T1000 (cell line): Measurements from ENCODE around the gene CNN3.

Source experiments
- DNase-seq: peaks from one replicate; lab custom pipeline; 2025; ENCODE audit warnings: mixed read lengths; lab: John Stamatoyannopoulos, UW

Gene CNN3

DNA sequence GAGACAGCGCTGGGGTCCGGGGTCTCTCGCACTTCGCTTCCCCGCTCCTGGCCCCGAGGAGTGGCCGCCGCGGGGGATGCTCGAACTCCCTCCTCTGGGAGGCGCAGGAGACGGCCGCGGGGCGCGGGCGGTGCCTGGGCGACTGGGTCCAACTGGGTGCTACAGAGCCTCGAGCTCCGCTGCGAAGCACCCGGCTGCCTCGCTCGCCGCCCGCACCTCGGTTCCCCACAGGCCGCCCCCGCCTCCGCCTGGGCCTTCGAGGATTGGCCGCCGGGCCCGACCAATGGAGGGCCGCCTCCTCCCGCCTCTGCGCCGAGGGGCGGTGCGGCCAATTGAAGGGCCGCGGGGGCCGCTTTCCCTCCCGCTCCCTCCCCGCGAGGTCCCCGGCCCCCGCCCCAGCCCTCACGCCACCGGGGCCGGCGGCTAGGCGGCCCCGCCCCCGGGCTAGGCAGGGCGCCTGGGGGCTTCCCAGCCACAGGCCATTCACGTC is at the start of gene CNN3:
Gene CNN3 (minus strand): TSS at position 196 of the 490 bp plus-strand sequence. CDS start 216 bp downstream, outside the sequence.
- DNase-seq = peak; percentile 93

DNA sequence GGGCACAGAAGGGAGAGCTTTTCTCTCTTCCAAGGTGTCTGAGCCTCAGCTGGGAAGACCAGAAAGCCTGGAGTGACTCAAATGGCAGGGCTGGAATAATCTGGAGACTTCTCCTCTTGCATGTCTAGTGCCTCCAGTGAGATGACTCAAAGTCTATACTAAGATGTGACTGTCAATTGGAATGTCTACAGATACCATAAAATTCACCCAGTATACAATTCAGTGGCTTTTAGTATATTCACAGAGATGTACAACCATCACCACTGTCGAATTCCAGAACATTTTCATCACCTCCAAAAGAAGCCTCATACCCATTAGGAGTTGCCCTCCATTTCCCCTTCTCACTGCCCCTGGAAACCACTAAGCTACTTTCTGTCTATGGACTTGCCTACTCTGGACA is 47.9 kb upstream of the CNN3 start:
- peak; percentile 39 for DNase-seq

DNA sequence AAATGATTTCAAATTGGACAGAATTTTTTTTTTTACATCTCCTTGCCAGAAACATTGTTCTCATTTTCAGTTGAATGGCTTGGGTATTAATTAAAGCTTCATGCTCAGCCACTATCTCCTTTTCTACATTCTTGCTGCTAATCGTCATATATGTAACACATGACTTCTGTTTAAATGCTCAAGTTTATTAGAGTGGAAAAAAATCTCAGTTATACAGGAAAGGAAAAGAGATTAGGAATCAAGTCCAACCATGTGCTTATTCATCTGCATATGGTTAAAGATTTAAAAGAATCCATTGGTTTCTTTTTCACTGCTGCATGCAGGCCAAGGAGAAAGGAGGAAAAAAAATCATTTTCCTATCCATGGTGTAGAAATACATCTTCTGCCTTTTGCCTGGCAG is 47.3 kb upstream of the CNN3 start:
- no peak for DNase-seq

DNA sequence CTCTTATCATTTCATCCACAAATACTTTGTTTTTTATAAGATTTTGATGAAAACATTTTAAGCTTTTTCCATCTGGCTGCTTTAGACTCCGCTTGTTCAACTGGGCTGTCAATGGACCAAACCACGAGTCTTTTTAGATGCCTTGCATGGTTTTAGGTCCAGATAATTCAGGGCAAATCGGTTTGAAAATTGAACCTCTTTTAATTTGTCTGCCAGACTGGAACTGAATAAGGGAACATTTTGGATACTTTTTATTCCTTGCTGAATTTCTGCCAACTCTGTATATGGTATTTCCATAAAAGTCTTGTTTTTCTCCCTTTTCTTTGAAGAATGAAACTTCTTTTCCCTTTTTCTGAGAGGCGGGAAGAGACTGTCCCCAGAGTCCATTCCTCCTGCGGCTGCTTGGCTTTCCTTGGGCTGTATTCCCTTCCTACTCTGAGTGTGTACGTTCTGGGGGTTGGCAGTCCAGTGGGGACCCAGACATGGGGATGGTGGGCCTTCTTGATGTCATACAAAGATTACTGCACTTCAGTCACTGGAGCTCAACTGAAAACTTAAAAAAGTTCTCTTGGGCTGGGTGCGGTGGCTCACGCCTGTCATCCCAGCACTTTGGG is 46.5 kb upstream of the CNN3 start:
- no peak for DNase-seq

DNA sequence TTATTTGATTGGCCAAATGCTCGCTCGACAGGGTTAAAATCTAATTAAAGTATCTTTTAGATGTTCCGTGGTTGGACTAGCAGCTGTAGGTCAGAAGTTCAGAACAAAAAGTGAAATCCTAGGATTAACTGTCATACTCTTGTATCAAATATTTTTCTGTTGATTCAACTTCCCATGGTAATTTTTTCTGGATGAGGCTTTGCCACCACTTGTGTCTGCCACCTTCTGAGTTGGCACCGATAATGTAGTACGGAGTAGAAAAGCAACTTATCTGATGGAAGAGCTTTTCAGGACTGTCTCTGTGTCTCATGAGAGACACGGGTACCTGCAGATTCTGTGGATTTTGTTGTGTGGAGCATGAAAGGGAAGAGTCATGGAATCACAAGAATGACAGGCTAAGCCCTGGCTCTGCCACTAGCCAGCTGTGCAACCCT is 44.6 kb upstream of the CNN3 start:
- DNase-seq = peak; percentile 9

DNA sequence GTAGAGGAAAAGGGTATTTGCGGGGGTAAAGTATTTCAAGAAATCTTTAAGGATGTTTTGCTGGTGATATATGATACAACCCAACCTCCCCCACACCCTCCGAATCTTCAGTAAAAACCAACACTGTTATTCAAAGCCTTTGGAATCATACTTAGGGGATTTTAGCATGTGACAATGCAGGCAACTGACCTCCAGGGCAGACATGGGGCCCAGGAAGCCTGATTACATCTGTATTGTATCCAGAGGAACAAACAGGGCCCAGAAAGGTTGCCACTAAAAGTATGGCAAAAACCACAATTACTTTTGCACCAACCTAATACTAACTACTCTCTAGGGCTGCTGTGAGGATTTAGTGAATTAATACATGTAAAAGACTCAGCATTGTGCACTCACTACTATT is 43.9 kb upstream of the CNN3 start:
- no peak for DNase-seq

DNA sequence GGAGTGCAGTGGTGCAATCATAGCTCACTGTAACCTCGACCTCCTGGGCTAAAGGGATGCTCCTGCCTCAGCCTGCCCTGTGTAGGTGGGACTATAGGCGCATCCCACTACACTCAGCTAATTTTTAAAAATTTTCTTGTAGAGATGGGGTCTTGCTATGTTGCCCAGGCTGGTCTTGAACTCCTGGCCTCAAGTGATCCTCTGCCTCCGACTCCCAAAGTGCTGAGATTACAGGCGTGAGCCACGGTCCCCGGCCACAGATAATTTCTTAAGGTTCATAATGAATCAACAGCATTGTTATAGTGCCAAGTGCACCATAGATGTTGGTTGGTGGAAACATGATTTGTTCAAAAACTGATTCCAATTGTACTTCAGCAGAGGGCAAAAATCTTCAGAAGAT is 42.2 kb upstream of the CNN3 start:
- DNase-seq = no peak

DNA sequence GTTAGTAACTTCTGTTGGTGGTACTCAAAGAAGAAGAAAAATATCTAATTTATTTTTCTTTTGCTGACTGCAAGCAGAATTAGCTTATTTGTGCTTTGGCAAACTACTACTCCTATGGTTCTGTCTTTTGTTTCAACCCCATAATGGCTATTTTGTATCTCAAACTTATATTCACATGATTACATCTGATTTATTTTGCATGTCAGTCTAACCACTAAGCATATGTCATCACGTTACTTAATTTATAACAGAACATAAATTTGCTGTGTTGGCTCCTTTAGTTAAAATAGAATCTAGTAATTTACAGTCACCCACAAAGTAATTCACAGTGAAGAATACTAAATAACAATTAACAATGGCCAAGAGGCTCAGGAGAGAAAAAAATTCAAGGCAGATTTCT is 39.1 kb upstream of the CNN3 start:
- no peak for DNase-seq

DNA sequence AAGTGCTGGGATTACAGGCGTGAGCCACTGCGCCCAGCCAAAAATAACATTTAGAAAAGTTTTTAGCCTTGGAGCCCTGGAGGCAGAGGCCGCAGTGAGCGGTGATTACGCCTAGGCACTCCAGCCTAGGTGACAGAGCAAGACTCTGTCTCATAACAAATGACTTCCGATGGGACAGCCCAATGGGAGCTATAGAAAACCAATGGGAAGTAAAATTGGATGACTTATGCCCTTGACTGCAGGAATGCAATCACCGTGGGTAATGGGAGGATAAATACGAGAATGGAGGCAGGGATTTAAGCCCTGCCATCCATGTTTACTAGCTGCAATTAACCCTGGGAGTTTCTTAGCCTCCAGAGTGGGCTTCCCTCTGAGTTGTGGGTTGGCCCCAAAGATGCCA is 37.0 kb upstream of the CNN3 start:
- no peak for DNase-seq

DNA sequence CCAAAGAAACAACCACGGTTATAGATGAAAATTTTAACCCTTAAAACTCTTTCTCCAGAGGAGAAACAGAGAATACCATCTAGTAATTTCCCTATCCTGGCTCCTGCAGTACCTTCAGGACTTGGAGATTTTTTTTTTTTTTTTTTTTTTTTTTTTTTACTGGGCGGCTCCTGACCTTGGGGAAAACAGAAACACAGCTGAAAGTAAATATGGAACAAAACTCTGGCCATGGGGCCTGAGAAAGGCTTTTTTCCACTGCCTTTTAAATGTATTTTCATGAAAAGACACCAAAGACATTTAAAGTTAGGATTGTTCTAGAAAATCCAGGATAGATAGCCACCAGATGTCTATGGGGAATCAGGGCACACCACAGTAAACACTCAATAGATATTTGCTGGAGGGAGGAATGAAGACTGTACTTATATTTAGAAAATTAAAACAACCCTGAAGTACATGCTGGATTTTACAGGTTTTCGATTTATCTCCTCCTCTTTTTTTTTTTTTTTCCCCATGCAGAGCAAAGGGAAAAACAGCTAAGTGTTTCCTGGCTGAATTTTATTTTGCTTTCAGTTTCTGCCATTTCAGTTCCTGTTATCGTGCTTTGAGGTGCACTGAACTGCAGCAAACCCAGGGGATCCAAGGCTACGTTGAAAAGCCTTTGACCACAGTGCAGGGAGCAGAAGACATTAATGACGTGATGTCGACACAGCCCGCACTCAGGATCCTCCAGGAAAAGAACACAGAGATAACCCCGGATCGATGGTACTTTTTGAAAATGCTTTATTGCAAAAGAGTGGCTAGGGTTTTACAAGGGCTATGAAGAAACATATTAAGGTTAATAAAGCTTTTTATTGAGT is 35.7 kb upstream of the CNN3 start:
- no peak for DNase-seq

DNA sequence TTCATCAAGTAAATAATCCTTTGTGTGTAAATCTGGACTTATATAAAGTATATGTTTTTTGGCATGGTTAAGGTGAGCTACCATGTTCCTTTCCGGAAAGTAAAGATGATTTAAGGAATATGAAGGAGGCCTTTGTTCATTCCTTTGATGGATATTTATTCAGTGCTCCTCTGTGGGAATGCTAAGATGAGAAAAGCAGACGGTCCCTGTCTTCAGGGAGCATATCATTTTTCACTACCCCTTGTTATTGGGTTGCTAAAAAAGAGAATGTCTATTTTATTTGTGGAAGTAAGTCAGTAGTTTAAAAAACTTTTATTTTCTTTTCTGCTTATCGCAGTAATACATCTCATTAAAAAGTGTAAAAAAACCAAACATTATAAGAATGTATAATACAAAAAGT is 35.1 kb upstream of the CNN3 start:
- DNase-seq = no peak

DNA sequence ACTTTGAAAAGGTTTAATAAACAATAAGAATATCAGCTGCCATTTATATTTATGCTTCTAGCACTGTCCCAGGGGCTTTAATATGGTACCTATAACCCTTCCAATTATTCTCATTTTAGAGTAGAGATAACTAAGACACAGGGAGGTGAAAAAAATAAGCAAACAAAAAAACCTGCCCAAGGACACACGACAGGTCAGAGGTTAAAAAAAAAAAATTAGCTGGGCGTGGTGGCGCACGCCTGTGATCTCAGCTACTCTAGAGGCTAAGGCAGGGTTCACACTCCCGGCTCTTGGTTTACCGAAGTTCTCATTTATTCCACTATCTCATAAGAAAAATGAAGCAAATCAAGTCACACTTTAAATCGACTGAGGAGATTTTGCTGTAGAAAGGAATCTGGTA is 34.7 kb upstream of the CNN3 start:
- DNase-seq = no peak

DNA sequence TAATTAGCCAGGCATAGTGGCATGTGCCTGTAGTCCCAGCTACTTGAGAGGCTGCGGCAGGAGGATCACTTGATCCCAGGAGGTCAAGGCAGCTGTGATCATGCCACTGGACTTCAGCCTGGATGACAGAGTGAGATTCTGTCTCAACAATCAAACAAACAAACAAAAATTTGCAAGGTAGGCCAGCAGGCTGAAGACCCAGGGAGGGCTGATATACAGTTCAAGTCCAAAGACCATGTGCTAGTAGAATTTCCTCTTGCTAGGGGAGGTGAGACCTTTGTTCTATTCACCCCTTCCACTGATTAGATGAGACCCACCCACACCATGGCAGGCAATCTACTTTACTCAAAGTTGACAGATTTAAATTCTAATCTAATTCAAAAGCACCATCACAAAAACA is 31.2 kb upstream of the CNN3 start:
- no peak for DNase-seq

DNA sequence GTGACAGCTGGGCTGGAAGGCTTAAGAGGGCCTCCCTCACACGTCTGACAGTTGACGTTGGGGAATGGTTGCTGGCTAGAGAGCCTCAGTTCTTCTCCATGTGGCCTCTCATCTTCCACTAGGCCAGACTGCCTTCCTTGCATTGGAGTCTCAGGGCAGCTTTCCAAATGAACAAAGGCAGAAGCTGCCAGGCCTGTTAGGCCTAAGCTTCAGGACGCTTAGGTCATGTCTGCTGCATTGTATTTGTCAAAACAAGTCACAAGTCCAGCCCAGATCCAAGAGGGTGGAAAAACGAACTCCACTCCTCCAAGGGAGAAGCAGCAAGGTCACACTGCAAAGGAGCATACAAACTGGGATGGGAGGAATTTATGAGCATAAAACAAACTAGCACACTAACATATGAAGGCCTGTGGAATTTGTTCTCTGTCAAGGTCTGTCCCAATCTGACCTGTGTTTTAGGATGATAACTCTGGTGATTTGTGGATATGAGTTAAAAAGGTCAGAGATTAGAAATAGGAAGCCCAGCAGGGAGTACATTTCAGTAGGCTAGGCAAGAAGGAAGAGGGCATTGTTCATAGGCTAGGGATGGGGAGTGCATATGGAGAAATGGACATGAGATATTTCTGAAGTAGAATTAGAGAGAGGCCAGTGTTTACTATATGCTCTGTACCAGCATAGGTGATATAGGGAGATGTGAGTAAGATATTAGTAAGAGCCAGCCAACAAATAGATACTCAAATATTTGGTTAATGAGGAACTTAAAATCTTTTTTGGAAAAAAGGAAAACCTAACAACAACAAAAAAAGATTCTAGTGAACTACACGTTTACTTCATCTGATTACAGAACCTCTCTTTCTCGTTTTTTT is 29.1 kb upstream of the CNN3 start:
- DNase-seq = no peak

DNA sequence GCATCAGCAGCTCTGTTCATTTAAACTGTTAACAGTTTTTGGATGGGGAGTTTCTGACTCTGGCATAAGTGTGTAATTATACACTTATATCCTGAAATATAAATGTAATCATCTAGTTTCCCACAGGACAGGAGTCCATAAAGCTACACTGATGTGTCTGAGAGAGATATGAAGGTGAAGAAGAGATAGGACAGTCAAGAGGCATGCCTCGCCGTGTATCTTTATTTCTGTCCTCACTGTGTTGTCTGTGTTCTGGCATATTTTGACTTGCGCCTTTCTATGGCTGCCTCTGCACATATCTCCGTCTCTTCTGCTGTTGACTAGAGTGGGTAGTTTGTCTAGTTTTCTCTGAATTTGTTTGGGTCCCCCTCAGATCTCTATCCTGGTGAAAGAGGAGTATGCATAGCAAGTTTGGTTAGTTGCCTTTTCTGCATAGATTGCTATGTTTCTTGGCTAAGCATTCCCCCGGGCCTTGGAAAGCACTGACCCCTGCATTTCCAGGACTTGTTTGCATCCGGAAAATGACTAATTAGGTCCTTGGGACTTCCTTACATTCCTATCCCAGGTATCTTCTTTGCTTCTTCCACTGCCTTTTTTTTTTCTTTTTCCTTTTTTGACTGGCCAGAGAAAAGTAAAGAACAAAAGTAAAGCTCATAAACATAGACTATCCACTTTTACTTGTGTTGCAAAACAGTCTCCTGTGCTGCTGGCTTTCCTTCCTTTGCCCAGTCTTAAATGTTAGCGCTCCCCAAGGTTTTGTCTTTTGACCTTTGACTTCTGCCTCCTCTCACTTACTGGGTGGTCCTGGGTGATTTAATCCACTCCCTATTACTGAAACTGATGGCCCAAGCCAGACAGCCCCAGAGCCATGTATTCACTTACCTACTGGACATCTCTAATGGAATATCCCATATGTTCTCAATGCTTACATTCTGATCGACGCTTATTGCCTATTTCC is 27.6 kb upstream of the CNN3 start:
- DNase-seq = no peak

DNA sequence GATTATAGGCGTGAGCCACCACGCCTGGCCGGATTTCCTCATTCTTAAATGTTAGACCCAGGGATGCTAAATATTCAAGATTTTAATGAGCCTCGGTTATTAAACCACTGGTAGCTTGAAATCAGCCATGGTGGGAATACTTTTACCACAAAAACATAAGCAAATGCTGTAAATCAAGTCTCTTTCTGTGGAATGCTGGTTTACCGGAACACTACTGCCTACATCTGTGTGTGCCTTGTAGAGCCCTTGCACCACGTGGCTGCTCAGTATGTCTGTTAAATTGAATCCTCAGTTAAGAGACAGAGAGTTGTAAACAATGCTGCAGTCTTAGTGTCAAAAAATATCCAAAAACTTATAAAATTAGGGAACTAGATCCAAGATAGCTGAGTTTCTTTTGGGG is 26.8 kb upstream of the CNN3 start:
- no peak for DNase-seq

DNA sequence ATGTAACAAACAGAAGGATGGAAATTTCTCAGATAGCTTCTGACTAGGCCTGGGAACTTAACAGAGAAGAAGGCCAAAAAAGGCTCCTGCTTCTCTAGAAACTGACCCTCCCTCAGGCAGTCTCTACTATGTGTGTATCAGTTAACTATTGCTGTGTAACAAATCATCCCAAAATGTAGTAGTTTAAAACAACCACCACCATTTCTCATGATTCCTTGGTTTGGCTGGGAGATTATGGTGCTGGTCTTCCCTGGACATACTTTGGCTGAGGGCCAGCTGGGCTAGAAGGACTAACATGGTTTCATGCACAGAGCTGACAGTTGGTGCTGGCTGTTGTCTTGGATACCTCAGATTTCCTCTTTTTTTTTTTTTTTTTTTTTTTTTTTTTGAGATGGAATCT is 26.2 kb upstream of the CNN3 start:
- DNase-seq = no peak

DNA sequence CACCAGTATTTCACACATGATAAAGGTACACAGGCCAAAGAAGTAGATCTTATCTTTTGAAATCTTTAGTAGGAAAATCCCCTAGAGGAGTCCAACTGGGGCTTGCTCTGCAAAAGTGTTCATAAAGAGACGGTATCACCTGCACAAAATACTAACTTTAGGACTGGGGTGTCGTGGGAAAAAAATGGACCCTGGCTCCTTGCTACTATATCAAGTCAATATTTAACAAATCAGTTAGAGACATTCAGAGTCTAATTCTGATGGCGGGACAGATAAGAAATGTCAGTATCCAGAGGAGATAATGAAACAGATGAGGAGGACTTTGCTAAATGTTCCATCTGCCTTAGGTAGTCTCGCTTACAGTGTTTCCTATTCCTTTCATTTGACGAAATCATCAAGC is 25.6 kb upstream of the CNN3 start:
- no peak for DNase-seq

DNA sequence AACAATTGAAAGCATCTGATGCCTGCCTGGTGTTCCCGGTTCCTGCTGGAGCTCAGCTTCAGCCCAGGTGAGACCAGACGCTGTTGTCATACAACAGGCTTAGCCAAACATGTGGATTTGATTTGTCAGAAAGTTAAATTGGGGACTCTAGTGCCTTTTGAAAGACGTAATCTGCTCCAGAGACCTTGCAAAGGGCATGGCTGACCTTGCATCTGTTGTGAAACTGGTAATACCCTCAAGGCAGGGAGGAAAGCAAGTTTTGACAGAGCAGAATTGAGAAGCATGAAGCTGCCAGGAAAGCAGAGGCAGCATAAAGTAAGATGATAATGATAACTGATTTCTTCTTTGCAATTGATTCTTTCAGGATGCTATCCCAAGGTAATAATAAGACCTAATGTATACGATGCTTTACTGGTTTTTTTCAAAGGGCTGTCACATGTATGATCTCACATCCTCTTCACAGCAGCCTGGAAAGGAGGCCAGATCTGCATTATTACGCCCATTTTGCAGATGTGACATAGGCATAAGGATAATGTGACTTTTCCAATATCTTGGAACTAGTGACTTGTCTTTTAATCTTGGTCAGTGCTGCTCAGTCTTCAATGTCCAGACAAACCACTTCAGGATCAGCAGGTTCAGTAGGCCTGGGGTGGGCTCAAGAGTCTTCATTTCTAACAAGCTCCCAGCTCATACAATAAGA is 24.7 kb upstream of the CNN3 start:
- DNase-seq = no peak

DNA sequence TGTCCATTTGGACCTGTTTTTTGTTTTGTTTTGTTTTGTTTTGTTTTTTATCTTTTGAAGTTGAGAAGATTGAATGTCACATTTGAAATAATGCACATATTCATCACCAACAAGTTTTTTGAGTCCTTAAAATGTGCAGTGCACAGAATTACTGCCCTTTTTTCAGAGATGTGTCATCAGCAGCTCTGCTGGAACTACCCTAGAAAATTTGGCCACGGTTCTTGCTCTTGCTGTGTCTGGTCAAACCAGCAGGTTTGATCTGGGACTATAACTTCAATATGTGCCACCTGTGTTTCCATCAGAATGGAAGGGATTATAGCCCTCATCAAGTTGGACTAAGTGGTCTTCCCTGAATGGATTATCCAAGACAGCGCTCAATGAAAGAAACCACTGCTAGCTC is 24.1 kb upstream of the CNN3 start:
- no peak for DNase-seq
